ENCODE results near the gene ABCB6. TPM values are rescaled to one million over a fixed set of nuclear protein-coding genes. Genes with fewer than 3 reads are reported as not detected.
A peak's percentile ranks its signal among the peaks of the same experiment; 100 is the strongest.
"Not testable (repeated sequence)": the region's sequence is repeated elsewhere in the genome, so short reads cannot be mapped to it uniquely, and the experiment has no call there.

ABCB6 gene
- total and polyA plus RNA-seq, 5 experiments from 2014 or later: 1.6 to 12.9 (median 4.9) TPM

GRCh38 chr2:219210196-219210885 lies 8.4 kb downstream of the ABCB6 start:
- POLR2A ChIA-PET: interaction anchor here (1.4 to 23.9 kb wide), 6 partner anchors 8 to 51 kb away, joined by 3 to 674 read pairs (median 28); partner anchors contain the start of genes ABCB6, ANKZF1, ATG9A and CNPPD1

GRCh38 chr2:219209236-219210195 lies 9.2 kb downstream of the ABCB6 start:
- H3K27ac Mint-ChIP-seq: peak overlapping the region; percentile 84 to 98 (median 92)
- H3K4me1 Mint-ChIP-seq: peaks cover 18 to 60% (median 53%) of the 10 kb centered on the region in 4 donors
- DNase-seq (peak in 1 of 10 donors; percentile 58), ATAC-seq (no peak)
- H3K36me3 Mint-ChIP-seq: peaks cover 0 to 25% (median 3%) of the 10 kb centered on the region in 3 donors
- POLR2A ChIA-PET: interaction anchor here (0.6 to 23.9 kb wide), 8 partner anchors 8 to 61 kb away, joined by 3 to 674 read pairs (median 16); partner anchors contain the start of genes ABCB6, ANKZF1, ATG9A and CNPPD1
- H3K4me3 Mint-ChIP-seq: peak overlapping the region in 9 of 10 donors; percentile 30 to 96 (median 66)
- peaks cover 0 to under 1% (median 0%) of the 10 kb centered on the region in 9 donors for H3K9me3 Mint-ChIP-seq
- H3K27me3 Mint-ChIP-seq: no peaks in the 10 kb centered on the region

More at GRCh38 chr2:219210196-219210885, 8.4 kb downstream of the ABCB6 start:
- peaks cover 0 to 30% (median 3%) of the 10 kb centered on the region in 3 donors for H3K36me3 Mint-ChIP-seq
- no peaks in the 10 kb centered on the region for H3K27me3 Mint-ChIP-seq
- DNase-seq: peak in 1 of 10 donors; percentile 47
- peak overlapping the region; percentile 79 to 98 (median 92) for H3K27ac Mint-ChIP-seq
- no peak for ATAC-seq
- peaks cover 18 to 59% (median 51%) of the 10 kb centered on the region in 4 donors for H3K4me1 Mint-ChIP-seq
- no peaks in the 10 kb centered on the region for H3K9me3 Mint-ChIP-seq
- peak overlapping the region in 5 of 10 donors; percentile 49 to 93 (median 71) for H3K4me3 Mint-ChIP-seq

GRCh38 chr2:219207884-219208740 lies 10.6 kb downstream of the ABCB6 start:
- H3K4me3 Mint-ChIP-seq: peak overlapping the region; percentile 16 to 96 (median 92)
- H3K36me3 Mint-ChIP-seq: peaks cover 0 to 18% (median 3%) of the 10 kb centered on the region in 3 donors
- no peaks in the 10 kb centered on the region for H3K27me3 Mint-ChIP-seq
- ATAC-seq: no peak
- H3K4me1 Mint-ChIP-seq: peaks cover 18 to 58% (median 53%) of the 10 kb centered on the region in 4 donors
- POLR2A ChIA-PET: interaction anchor here (0.6 to 23.9 kb wide), 9 partner anchors 9 to 47 kb away, joined by 3 to 674 read pairs (median 3); partner anchors contain the start of genes ABCB6, CNPPD1, GLB1L and NHEJ1
- peak overlapping the region; percentile 6 to 100 (median 92) for H3K27ac Mint-ChIP-seq
- peaks cover 0 to 2% (median 0%) of the 10 kb centered on the region in 9 donors for H3K9me3 Mint-ChIP-seq
- DNase-seq: peak in 1 of 10 donors; percentile 49

GRCh38 chr2:219207134-219207883 lies 11.4 kb downstream of the ABCB6 start:
- H3K4me1 Mint-ChIP-seq: peaks cover 18 to 58% (median 53%) of the 10 kb centered on the region in 4 donors
- ATAC-seq: peak in 1 of 2 donors; percentile 1
- H3K36me3 Mint-ChIP-seq: peaks cover 0 to 18% (median 3%) of the 10 kb centered on the region in 3 donors
- H3K9me3 Mint-ChIP-seq: peaks cover 0 to 2% (median 0%) of the 10 kb centered on the region in 9 donors
- H3K27ac Mint-ChIP-seq: peak overlapping the region; percentile 79 to 100 (median 96)
- POLR2A ChIA-PET: interaction anchor here (0.8 to 23.9 kb wide), 16 partner anchors 8 to 180 kb away, joined by 3 to 674 read pairs (median 12); partner anchors contain the start of genes ABCB6, ANKZF1, ATG9A and CNPPD1
- peak in 1 of 10 donors; percentile 65 for DNase-seq
- no peaks in the 10 kb centered on the region for H3K27me3 Mint-ChIP-seq
- peak overlapping the region; percentile 89 to 96 (median 92) for H3K4me3 Mint-ChIP-seq

- Mint-ChIP-seq H3K27ac (peak within 1 kb of the TSS; percentile 96 to 100 (median 97)), H3K27me3 (no peaks in the 10 kb centered on the region), H3K36me3 (peaks cover 0 to 18% (median 3%) of the 10 kb centered on the region in 3 donors), H3K4me3 (peak within 1 kb of the TSS; percentile 89 to 96 (median 92)), H3K9me3 (peaks cover 0 to 2% (median 0%) of the 10 kb centered on the region in 9 donors), H3K4me1 (peaks cover 18 to 54% (median 52%) of the 10 kb centered on the region in 4 donors)
- DNase-seq (peak; percentile 91 to 98 (median 96)), ATAC-seq (peak; percentile 94)
- POLR2A ChIA-PET: interaction anchor here (0.6 to 23.9 kb wide), 22 partner anchors 8 to 337 kb away, joined by 3 to 674 read pairs (median 10); partner anchors contain the start of genes ABCB6, ANKZF1, ATG9A and CNPPD1
Observed at GRCh38 chr2:219206328-219207133, 12.2 kb downstream of the ABCB6 start, which contains the start of gene ZFAND2B. Gene ZFAND2B, plus strand, starts transcription at chr2:219206782. Its CDS starts 206 bp downstream, at chr2:219206988.

- ATAC-seq: no peak
- Mint-ChIP-seq H3K9me3 (peaks cover 0 to 3% (median 0%) of the 10 kb centered on the region in 9 donors), H3K36me3 (peaks cover 0 to 18% (median 3%) of the 10 kb centered on the region in 3 donors), H3K27me3 (no peaks in the 10 kb centered on the region), H3K4me1 (peaks cover 15 to 50% (median 49%) of the 10 kb centered on the region in 4 donors), H3K4me3 (peak overlapping the region; percentile 89 to 96 (median 92)), H3K27ac (peak overlapping the region; percentile 96 to 100 (median 97))
- no peak for DNase-seq
- POLR2A ChIA-PET: interaction anchor here (0.7 to 23.9 kb wide), 19 partner anchors 8 to 337 kb away, joined by 3 to 674 read pairs (median 11); partner anchors contain the start of genes ABCB6, ANKZF1, ATG9A and CNPPD1
Observed at GRCh38 chr2:219205981-219206327, 12.8 kb downstream of the ABCB6 start.

- ATAC-seq: no peak
- Mint-ChIP-seq H3K27me3 (no peaks in the 10 kb centered on the region), H3K4me3 (peak overlapping the region in 7 of 10 donors; percentile 8 to 93 (median 50)), H3K4me1 (peaks cover 17 to 50% (median 50%) of the 10 kb centered on the region in 4 donors), H3K36me3 (peaks cover 0 to 18% (median 3%) of the 10 kb centered on the region in 3 donors), H3K27ac (peak overlapping the region in 9 of 10 donors; percentile 57 to 100 (median 96)), H3K9me3 (peaks cover 0 to 7% (median 0%) of the 10 kb centered on the region in 9 donors)
- POLR2A ChIA-PET: interaction anchor here (0.6 to 23.9 kb wide), 5 partner anchors 13 to 843 kb away, joined by 3 to 674 read pairs (median 14); partner anchors contain the start of genes ANKZF1, ATG9A, CNPPD1 and RETREG2
- DNase-seq: peak in 1 of 10 donors; percentile 36
Observed at GRCh38 chr2:219205165-219205538, 13.6 kb downstream of the ABCB6 start.

GRCh38 chr2:219204425-219205164 lies 14.2 kb downstream of the ABCB6 start:
- Mint-ChIP-seq H3K4me3 (peak overlapping the region in 1 of 10 donors; percentile 46), H3K27ac (peak overlapping the region in 7 of 10 donors; percentile 66 to 100 (median 80)), H3K4me1 (peaks cover 13 to 48% (median 48%) of the 10 kb centered on the region in 4 donors), H3K27me3 (peaks cover 0 to under 1% (median 0%) of the 10 kb centered on the region in 5 donors), H3K9me3 (peaks cover 0 to 7% (median 0%) of the 10 kb centered on the region in 9 donors), H3K36me3 (peaks cover 0 to 17% (median 3%) of the 10 kb centered on the region in 3 donors)
- no peak for ATAC-seq
- POLR2A ChIA-PET: interaction anchor here (0.6 to 23.9 kb wide), 4 partner anchors 27 to 842 kb away, joined by 3 to 674 read pairs (median 5); partner anchors contain the start of genes CNPPD1, RETREG2, SLC23A3 and TUBA4B
- peak in 1 of 10 donors; percentile 43 for DNase-seq

- not testable (repeated sequence) for H3K27me3 Mint-ChIP-seq, DNase-seq, ATAC-seq, H3K36me3 Mint-ChIP-seq, H3K9me3 Mint-ChIP-seq
- Mint-ChIP-seq H3K27ac (peak overlapping the region in 7 of 10 donors; percentile 85 to 98 (median 96)), H3K4me1 (peaks cover 16 to 36% (median 33%) of the 10 kb centered on the region in 4 donors), H3K4me3 (peak overlapping the region in 1 of 10 donors; percentile 94)
- POLR2A ChIA-PET: interaction anchor here (1.0 to 23.9 kb wide), 4 partner anchors 24 to 53 kb away, joined by 3 to 674 read pairs (median 8); partner anchors contain the start of genes CNPPD1, RETREG2, SLC23A3 and TUBA4A
Observed at GRCh38 chr2:219201331-219201730, 17.4 kb downstream of the ABCB6 start.
